Ishikawa (cell line): ENCODE data around the gene MED20.

ENCODE experiments used
- CEBPB ChIP-seq: IDR thresholded peaks from 2 replicates; pipeline ENCODE4 v1.6.1; 2012
- CREB1 ChIP-seq: IDR thresholded peaks from 2 replicates; pipeline ENCODE4 v1.6.1; 2012; ENCODE audit warnings: low read depth
- EGR1 ChIP-seq: IDR thresholded peaks from 2 replicates; pipeline ENCODE4 v1.6.1; 2012
- EP300 ChIP-seq: IDR thresholded peaks from 2 replicates; pipeline ENCODE4 v1.6.1; 2012; ENCODE audit warnings: borderline replicate concordance
- FOXM1 ChIP-seq: IDR thresholded peaks from 2 replicates; pipeline ENCODE4 v1.6.1; 2012; ENCODE audit warnings: low read depth, borderline replicate concordance
- MAX ChIP-seq: IDR thresholded peaks from 2 replicates; pipeline ENCODE4 v1.6.1; 2012
- NFIC ChIP-seq: IDR thresholded peaks from 2 replicates; pipeline ENCODE4 v1.6.1; 2012
- RAD21 ChIP-seq: IDR thresholded peaks from 2 replicates; pipeline ENCODE4 v1.6.1; 2012; ENCODE audit warnings: low read depth
- REST ChIP-seq: IDR thresholded peaks from 2 replicates; pipeline ENCODE4 v1.6.1; 2012; ENCODE audit warnings: low read depth, mild to moderate bottlenecking
- TAF1 ChIP-seq: IDR thresholded peaks from 2 replicates; pipeline ENCODE4 v1.6.1; 2012; ENCODE audit warnings: low read depth, mild to moderate bottlenecking
- TCF12 ChIP-seq: IDR thresholded peaks from 2 replicates; pipeline ENCODE4 v1.6.1; 2012; ENCODE audit warnings: low read depth
- TEAD4 ChIP-seq: IDR thresholded peaks from 2 replicates; pipeline ENCODE4 v1.6.1; 2012
- USF1 ChIP-seq: IDR thresholded peaks from 2 replicates; pipeline ENCODE4 v1.6.1; 2012
- YY1 ChIP-seq: IDR thresholded peaks from 2 replicates; pipeline ENCODE4 v1.6.1; 2012; ENCODE audit warnings: low read depth
- ZBTB7A ChIP-seq: IDR thresholded peaks from 2 replicates; pipeline ENCODE4 v1.6.1; 2012; ENCODE audit warnings: low read depth

The MED20 gene

GRCh38 chr6:41921712-41921998, 716 bp upstream of the MED20 start:
- no peak for TF ChIP-seq NFIC
- no peak for TF ChIP-seq FOXM1
- TF ChIP-seq REST = no peak
- no peak for TF ChIP-seq USF1
- no peak for TF ChIP-seq CREB1
- TF ChIP-seq CEBPB = no peak
- no peak for TF ChIP-seq TEAD4
- TF ChIP-seq TAF1 = no peak
- no peak for TF ChIP-seq EGR1
- no peak for TF ChIP-seq MAX

GRCh38 chr6:41917528-41917927, 3.4 kb downstream of the MED20 start:
- TF ChIP-seq YY1 (no peak), TEAD4 (peak; percentile 81), EP300 (no peak), RAD21 (no peak), MAX (no peak), REST (no peak), FOXM1 (no peak), CREB1 (no peak), TAF1 (no peak)

- TF ChIP-seq YY1 (no peak), TAF1 (no peak), REST (no peak), RAD21 (no peak), MAX (no peak), NFIC (no peak), EGR1 (no peak), FOXM1 (no peak), CEBPB (no peak), ZBTB7A (no peak), TCF12 (no peak), EP300 (no peak), CREB1 (no peak), USF1 (no peak), TEAD4 (no peak)
Observed at GRCh38 chr6:41914869-41915530, 5.9 kb downstream of the MED20 start.

- TF ChIP-seq USF1 (no peak), REST (no peak), MAX (no peak), RAD21 (no peak), YY1 (no peak), TEAD4 (no peak), EGR1 (no peak), CEBPB (no peak), FOXM1 (no peak), NFIC (no peak), TAF1 (no peak), EP300 (no peak), CREB1 (no peak)
Observed at GRCh38 chr6:41914343-41914742, 6.6 kb downstream of the MED20 start.
